Parathyroid adenoma (tissue), 2 donors: ENCODE results near the gene METTL17.

Source experiments
- H2AFZ ChIP-seq: fragments of 300-600 bp; sonication (generic); one replicate; pipeline ENCODE4 v1.7.0; 2017; ENCODE audit warnings: antibody characterized with exemption, mild to moderate bottlenecking
- H3K27ac ChIP-seq: fragments of 300-600 bp; sonication (generic); one replicate; pipeline ENCODE4 v1.7.0; 2017
- H3K27me3 ChIP-seq: fragments of 300-600 bp; sonication (generic); one replicate; pipeline ENCODE4 v1.7.0; 2017; ENCODE audit warnings: low read length; ENCODE audit not compliant: control insufficient read depth, insufficient read depth
- H3K36me3 ChIP-seq: fragments of 300-600 bp; sonication (generic); one replicate; pipeline ENCODE4 v1.7.0; 2017; ENCODE audit warnings: low read length; ENCODE audit not compliant: control insufficient read depth, insufficient read depth
- H3K4me1 ChIP-seq: fragments of 300-600 bp; sonication (generic); one replicate; pipeline ENCODE4 v1.7.0; 2017; ENCODE audit warnings: control low read depth
- H3K4me2 ChIP-seq: fragments of 300-600 bp; sonication (generic); one replicate; pipeline ENCODE4 v1.7.0; 2017; ENCODE audit warnings: low read length
- H3K4me3 ChIP-seq: fragments of 300-600 bp; sonication (generic); one replicate; pipeline ENCODE4 v1.7.0; 2017; ENCODE audit warnings: low read depth, low read length
- H3K79me2 ChIP-seq: fragments of 300-600 bp; sonication (generic); one replicate; pipeline ENCODE4 v1.7.0; 2017; ENCODE audit warnings: control low read depth
- H3K9ac ChIP-seq: fragments of 300-600 bp; sonication (generic); one replicate; pipeline ENCODE4 v1.7.0; 2017; ENCODE audit warnings: mild to moderate bottlenecking
- H3K9me3 ChIP-seq: fragments of 300-600 bp; sonication (generic); one replicate; pipeline ENCODE4 v1.7.0; 2017; ENCODE audit warnings: low read length; ENCODE audit not compliant: control insufficient read depth
- CTCF ChIP-seq: fragments of 300-600 bp; sonication (generic); IDR thresholded peaks from one replicate; pipeline ENCODE4 v1.7.0; 2017; ENCODE audit warnings: antibody characterized with exemption, mild to moderate bottlenecking
- donor health status: primary hyperparathyroidism.

The METTL17 gene

GRCh38 chr14:20969336-20969735 is 20.4 kb upstream of the METTL17 start:
- no peak overlapping the region for H3K4me3 ChIP-seq
- H3K36me3 ChIP-seq, result no peaks in the 10 kb centered on the region
- no peak overlapping the region for H3K9ac ChIP-seq
- H3K27ac ChIP-seq, result no peak overlapping the region
- no peaks in the 10 kb centered on the region for H3K79me2 ChIP-seq
- no peak overlapping the region for H2AFZ ChIP-seq
- H3K4me1 ChIP-seq, result no peaks in the 10 kb centered on the region
- H3K27me3 ChIP-seq, result no peaks in the 10 kb centered on the region
- no peaks in the 10 kb centered on the region for H3K9me3 ChIP-seq
- no peak overlapping the region for H3K4me2 ChIP-seq
- no peak for TF ChIP-seq CTCF

- Histone ChIP-seq H3K4me1 (no peaks in the 10 kb centered on the region), H3K9me3 (no peaks in the 10 kb centered on the region), H3K4me3 (no peak overlapping the region), H3K4me2 (peak overlapping the region; percentile 89), H3K79me2 (no peaks in the 10 kb centered on the region), H3K27me3 (no peaks in the 10 kb centered on the region), H3K9ac (no peak overlapping the region), H3K36me3 (no peaks in the 10 kb centered on the region), H2AFZ (peak overlapping the region; percentile 89), H3K27ac (no peak overlapping the region)
- TF ChIP-seq CTCF, result no peak
Measured at GRCh38 chr14:20970647-20970982, 19.2 kb upstream of the METTL17 start.

- Histone ChIP-seq H3K79me2 (no peaks in the 10 kb centered on the region), H3K9ac (no peak overlapping the region), H3K9me3 (no peaks in the 10 kb centered on the region), H3K27ac (peak overlapping the region; percentile 13), H3K4me2 (peak overlapping the region; percentile 89), H3K4me3 (peak overlapping the region; percentile 62), H3K36me3 (no peaks in the 10 kb centered on the region), H3K27me3 (no peaks in the 10 kb centered on the region), H3K4me1 (no peaks in the 10 kb centered on the region), H2AFZ (peak overlapping the region; percentile 89)
- TF ChIP-seq CTCF, result peak; percentile 83
Measured at GRCh38 chr14:20970983-20971704, 18.6 kb upstream of the METTL17 start.

GRCh38 chr14:20971705-20972021 is 18.1 kb upstream of the METTL17 start:
- TF ChIP-seq CTCF, result no peak
- Histone ChIP-seq H3K4me3 (peak overlapping the region; percentile 62), H3K79me2 (no peaks in the 10 kb centered on the region), H3K4me2 (peak overlapping the region; percentile 89), H3K36me3 (no peaks in the 10 kb centered on the region), H3K9me3 (no peaks in the 10 kb centered on the region), H3K27me3 (no peaks in the 10 kb centered on the region), H3K9ac (no peak overlapping the region), H3K4me1 (no peaks in the 10 kb centered on the region), H3K27ac (peak overlapping the region; percentile 13), H2AFZ (peak overlapping the region; percentile 89)

- H3K4me2 ChIP-seq, result no peak overlapping the region
- H3K27me3 ChIP-seq, result no peaks in the 10 kb centered on the region
- H3K9ac ChIP-seq, result no peak overlapping the region
- no peaks in the 10 kb centered on the region for H3K9me3 ChIP-seq
- no peak overlapping the region for H3K27ac ChIP-seq
- H3K4me1 ChIP-seq, result no peaks in the 10 kb centered on the region
- TF ChIP-seq CTCF, result no peak
- H2AFZ ChIP-seq, result no peak overlapping the region
- no peaks in the 10 kb centered on the region for H3K36me3 ChIP-seq
- H3K79me2 ChIP-seq, result no peaks in the 10 kb centered on the region
- H3K4me3 ChIP-seq, result no peak overlapping the region
Measured at GRCh38 chr14:20973501-20973900, 16.3 kb upstream of the METTL17 start.
